Suprapubic skin (tissue), 4 donors: ENCODE results near the gene PTPRM. TPM values are rescaled to one million over a fixed set of nuclear protein-coding genes. Genes with fewer than 3 reads are reported as not detected.

Source experiments
- DNase-seq, 2 donors: peaks; one replicate each; pipeline ENCODE4 v3.0.0-alpha.2; 2019; ENCODE audit warnings: low spot score in 2 of 2
- H3K27ac ChIP-seq: fragments of 200-600 bp; sonication (generic); one replicate; pipeline ENCODE4 v1.5.1; 2019
- H3K27me3 ChIP-seq: fragments of 200-600 bp; sonication (generic); one replicate; pipeline ENCODE4 v1.5.1; 2019
- H3K36me3 ChIP-seq: fragments of 200-600 bp; sonication (generic); one replicate; pipeline ENCODE4 v1.5.1; 2019
- H3K4me1 ChIP-seq: fragments of 200-600 bp; sonication (generic); one replicate; pipeline ENCODE4 v1.5.1; 2019
- H3K4me3 ChIP-seq: fragments of 200-600 bp; sonication (generic); one replicate; pipeline ENCODE4 v1.5.1; 2019; ENCODE audit warnings: mild to moderate bottlenecking
- H3K9me3 ChIP-seq: fragments of 200-600 bp; sonication (generic); one replicate; pipeline ENCODE4 v1.5.1; 2019
- EP300 ChIP-seq: sonication (generic); formaldehyde crosslinking; IDR thresholded peaks from one replicate; pipeline ENCODE4 v1.6.1; 2017; ENCODE audit warnings: antibody characterized with exemption
- POLR2A ChIP-seq, 2 donors: fragments of 450-650 bp; IDR thresholded peaks; one replicate each; pipeline ENCODE4 v1.6.1; 2017; ENCODE audit warnings: antibody characterized with exemption in 2 of 2, mild to moderate bottlenecking in 2 of 2, moderate library complexity in 2 of 2
- POLR2AphosphoS5 ChIP-seq, 3 donors: sonication (generic); formaldehyde crosslinking; IDR thresholded peaks; one replicate each; pipeline ENCODE4 v1.6.1; 2017; ENCODE audit warnings: antibody characterized with exemption in 3 of 3
- WGBS: methylation state at CpG from one replicate; pipeline ENCODE4 v1.1.5; 2018; 5-methylcytosine and 5-hydroxymethylcytosine counted together
- total RNA-seq, 4 donors: library from RNA; depleted of rRNA; stranded (reverse); fragments of >200 nt; gene quantifications; one replicate each; pipeline ENCODE4 v1.1.0, GENCODE V29; 2016
- TF ChIP-seq, protein P1 (sequence below), 2 donors: fragments of 200-600 bp in 1 of 2; fragments of 450-650 bp in 1 of 2; sonication (generic) in 1 of 2; IDR thresholded peaks; one replicate each; pipeline ENCODE4 v1.5.1; 2016 to 2019; ENCODE audit warnings: antibody characterized with exemption in 2 of 2, mild to moderate bottlenecking in 1 of 2, moderate library complexity in 1 of 2

PTPRM gene
- total RNA-seq, 4 donors from 2014 or later: 19.8 to 73.7 (median 40.0) TPM

DNA sequence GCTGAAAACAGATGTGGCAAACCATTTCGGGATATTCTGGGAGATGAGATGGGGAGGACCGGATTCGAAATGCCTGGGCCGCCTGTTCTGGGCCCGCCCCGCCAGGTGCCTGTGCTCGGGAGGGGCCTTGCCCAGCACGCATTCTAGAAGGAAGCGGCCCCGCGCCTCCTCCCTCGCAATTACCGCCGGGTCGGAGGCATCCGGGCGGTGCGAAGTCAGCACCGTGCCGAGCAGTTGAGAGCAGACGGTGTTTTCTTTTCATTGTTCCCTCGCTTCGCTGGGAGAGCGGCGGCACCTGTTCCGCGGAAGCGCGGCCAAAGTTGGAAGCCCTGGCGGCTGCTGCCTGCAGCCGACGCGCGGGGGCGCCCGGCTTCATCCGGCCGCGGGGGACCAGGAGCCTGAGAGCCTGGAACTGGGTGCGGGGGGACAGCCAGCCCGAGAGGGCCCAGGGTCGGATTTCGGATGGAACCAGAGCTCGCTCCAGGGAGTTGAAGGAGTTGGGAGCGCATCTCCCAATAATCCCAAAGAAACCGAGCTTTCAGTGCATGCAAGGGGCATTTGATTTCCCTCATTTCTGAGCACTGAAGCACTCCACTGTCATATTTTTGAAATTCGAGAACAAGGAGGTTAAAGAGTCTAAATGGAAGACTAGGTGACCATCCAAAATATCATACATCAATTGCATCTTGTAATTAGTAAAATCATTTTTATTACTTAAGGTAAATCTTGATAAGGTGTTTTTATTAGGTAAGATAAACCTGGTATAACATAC, 800.3 kb downstream of the PTPRM start:
- peaks cover 10% of the 10 kb centered on the region for H3K4me1 ChIP-seq
- no peaks in the 10 kb centered on the region for H3K36me3 ChIP-seq
- no peak for TF ChIP-seq POLR2AphosphoS5 (IDR thresholded peaks at IDR 0.05)
- no peak for TF ChIP-seq EP300
- no peak for TF ChIP-seq POLR2A (IDR thresholded peaks at IDR 0.05)
- TF ChIP-seq, protein P1, sequence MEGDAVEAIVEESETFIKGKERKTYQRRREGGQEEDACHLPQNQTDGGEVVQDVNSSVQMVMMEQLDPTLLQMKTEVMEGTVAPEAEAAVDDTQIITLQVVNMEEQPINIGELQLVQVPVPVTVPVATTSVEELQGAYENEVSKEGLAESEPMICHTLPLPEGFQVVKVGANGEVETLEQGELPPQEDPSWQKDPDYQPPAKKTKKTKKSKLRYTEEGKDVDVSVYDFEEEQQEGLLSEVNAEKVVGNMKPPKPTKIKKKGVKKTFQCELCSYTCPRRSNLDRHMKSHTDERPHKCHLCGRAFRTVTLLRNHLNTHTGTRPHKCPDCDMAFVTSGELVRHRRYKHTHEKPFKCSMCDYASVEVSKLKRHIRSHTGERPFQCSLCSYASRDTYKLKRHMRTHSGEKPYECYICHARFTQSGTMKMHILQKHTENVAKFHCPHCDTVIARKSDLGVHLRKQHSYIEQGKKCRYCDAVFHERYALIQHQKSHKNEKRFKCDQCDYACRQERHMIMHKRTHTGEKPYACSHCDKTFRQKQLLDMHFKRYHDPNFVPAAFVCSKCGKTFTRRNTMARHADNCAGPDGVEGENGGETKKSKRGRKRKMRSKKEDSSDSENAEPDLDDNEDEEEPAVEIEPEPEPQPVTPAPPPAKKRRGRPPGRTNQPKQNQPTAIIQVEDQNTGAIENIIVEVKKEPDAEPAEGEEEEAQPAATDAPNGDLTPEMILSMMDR (IDR thresholded peaks at IDR 0.05): peak in 1 of 2 donors; percentile 43
- H3K4me3 ChIP-seq: peak overlapping the region; percentile 35
- H3K9me3 ChIP-seq: no peaks in the 10 kb centered on the region
- 6% methylated on average over 47 of the region's 47 CpGs for WGBS
- peaks cover 5% of the 10 kb centered on the region for H3K27me3 ChIP-seq
- H3K27ac ChIP-seq: no peak overlapping the region
- DNase-seq: no peak

DNA sequence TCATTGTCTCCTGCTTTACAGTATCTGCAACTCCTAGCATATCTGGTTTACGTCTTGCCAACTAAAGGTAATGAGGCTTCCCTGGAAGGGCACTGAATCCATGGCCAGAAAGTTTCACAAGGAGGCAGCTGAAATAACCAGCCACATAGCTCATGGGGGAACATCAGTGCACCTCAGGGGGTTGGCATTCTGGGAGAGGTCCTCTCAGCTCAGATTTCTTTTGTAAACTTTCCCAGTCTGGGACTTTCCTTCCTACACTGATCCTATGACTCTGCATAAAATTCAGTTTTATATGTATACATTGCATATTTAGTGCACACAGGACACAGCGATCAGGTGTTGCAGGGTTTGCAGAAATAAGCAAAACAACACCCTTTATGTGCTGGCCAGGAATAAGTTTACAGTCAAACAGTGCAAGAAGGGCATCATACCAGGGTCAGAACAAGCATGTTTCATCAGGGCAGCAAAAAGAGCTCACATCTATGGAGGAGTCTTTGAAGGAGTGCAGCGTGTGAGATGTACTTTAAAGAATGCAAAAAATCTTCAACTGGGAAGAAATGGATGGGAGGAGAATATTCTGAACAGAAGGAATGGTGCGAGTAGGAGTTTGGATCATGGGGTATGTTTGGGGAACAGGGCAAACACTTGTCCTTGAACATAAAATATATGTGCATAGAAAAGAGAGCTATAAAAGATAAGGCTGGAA, 801.5 kb downstream of the PTPRM start:
- no peaks in the 10 kb centered on the region for H3K36me3 ChIP-seq
- TF ChIP-seq POLR2A (IDR thresholded peaks at IDR 0.05) (no peak), EP300 (no peak), POLR2AphosphoS5 (IDR thresholded peaks at IDR 0.05) (no peak)
- TF ChIP-seq, protein P1 (IDR thresholded peaks at IDR 0.05): no peak
- WGBS: 87% methylated on average over 4 of the region's 4 CpGs
- no peak overlapping the region for H3K4me3 ChIP-seq
- no peak for DNase-seq
- no peaks in the 10 kb centered on the region for H3K9me3 ChIP-seq
- peaks cover 5% of the 10 kb centered on the region for H3K27me3 ChIP-seq
- H3K4me1 ChIP-seq: peaks cover 13% of the 10 kb centered on the region
- no peak overlapping the region for H3K27ac ChIP-seq

DNA sequence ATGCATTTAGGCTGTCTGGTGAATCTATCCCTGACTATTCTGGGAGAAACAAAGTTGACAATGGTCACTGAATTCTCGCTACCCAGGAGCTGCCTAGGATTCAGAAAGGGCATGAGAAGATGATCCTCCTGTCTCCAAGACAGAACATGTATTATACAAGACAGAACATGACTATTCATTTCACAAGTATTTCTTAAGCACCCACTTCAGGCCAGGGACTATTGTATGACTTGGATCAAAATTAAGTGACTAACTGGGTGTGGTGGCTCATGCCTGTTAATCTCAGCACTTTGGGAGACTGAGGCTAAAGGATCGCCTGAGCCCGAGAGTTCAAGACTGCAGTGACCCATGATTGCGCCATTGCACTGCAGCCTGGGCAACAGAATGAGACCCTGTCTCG, 806.4 kb downstream of the PTPRM start:
- no peaks in the 10 kb centered on the region for H3K9me3 ChIP-seq
- H3K36me3 ChIP-seq: no peaks in the 10 kb centered on the region
- no peak for DNase-seq
- no peak overlapping the region for H3K27ac ChIP-seq
- peaks cover 3% of the 10 kb centered on the region for H3K4me1 ChIP-seq
- TF ChIP-seq, protein P1 (IDR thresholded peaks at IDR 0.05): no peak
- TF ChIP-seq EP300 (no peak), POLR2AphosphoS5 (IDR thresholded peaks at IDR 0.05) (no peak), POLR2A (IDR thresholded peaks at IDR 0.05) (no peak)
- no peaks in the 10 kb centered on the region for H3K27me3 ChIP-seq
- WGBS: 65% methylated on average over 5 of the region's 5 CpGs
- no peak overlapping the region for H3K4me3 ChIP-seq

DNA sequence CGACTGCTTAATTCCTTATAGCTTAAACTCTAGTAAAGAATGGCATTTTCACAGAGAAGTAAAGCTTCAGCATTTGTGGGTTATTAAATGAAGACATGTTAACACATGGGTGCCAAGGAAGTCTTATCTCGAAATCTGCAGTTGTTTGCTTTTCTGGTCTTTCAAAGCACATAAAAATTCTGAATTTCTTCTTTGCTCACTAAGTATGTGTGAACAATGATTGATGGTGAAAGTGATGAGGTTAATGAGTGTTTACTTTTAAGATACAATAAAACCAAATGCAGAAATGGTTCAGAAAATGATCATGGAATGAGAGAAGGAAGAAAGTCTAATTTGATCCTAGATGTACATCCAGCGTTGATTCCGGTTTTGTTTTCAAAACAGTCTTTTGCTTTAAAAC, 807.6 kb downstream of the PTPRM start:
- H3K36me3 ChIP-seq: peaks cover 11% of the 10 kb centered on the region
- H3K4me3 ChIP-seq: no peak overlapping the region
- peaks cover 3% of the 10 kb centered on the region for H3K4me1 ChIP-seq
- no peaks in the 10 kb centered on the region for H3K9me3 ChIP-seq
- TF ChIP-seq POLR2A (IDR thresholded peaks at IDR 0.05) (no peak), POLR2AphosphoS5 (IDR thresholded peaks at IDR 0.05) (no peak), EP300 (no peak)
- TF ChIP-seq, protein P1 (IDR thresholded peaks at IDR 0.05): no peak
- no peak overlapping the region for H3K27ac ChIP-seq
- WGBS: 67% methylated on average over 4 of the region's 4 CpGs
- no peaks in the 10 kb centered on the region for H3K27me3 ChIP-seq
- DNase-seq: no peak

DNA sequence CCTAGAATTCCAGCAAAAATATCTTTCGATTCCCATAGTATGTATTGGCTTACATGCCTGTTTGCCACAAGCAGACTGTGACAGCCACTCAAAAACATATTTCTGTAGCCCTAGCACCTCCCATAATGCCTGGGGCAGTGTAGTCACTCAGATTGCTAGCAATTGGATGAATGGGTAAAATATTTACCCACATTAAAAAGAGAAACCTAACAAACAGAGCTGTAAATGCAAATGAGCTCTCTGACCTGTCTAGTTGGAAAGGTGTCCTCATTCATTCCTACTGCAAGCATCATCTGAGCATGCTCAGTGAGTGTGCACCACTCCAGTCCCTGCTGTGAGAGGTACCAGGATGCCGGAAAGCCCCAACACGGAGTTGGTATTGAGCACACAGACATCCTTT, 808.1 kb downstream of the PTPRM start:
- H3K4me1 ChIP-seq: peaks cover 3% of the 10 kb centered on the region
- no peak overlapping the region for H3K27ac ChIP-seq
- TF ChIP-seq POLR2AphosphoS5 (IDR thresholded peaks at IDR 0.05) (no peak), POLR2A (IDR thresholded peaks at IDR 0.05) (no peak), EP300 (no peak)
- TF ChIP-seq, protein P1 (IDR thresholded peaks at IDR 0.05): no peak
- DNase-seq: no peak
- H3K27me3 ChIP-seq: no peaks in the 10 kb centered on the region
- WGBS: 71% methylated on average over 3 of the region's 3 CpGs
- H3K4me3 ChIP-seq: no peak overlapping the region
- H3K36me3 ChIP-seq: peaks cover 11% of the 10 kb centered on the region
- no peaks in the 10 kb centered on the region for H3K9me3 ChIP-seq
